HG03565 (cell line): ENCODE measurements around the gene SLC25A6.
"Not testable (repeated sequence)": the region's sequence is repeated elsewhere in the genome, so short reads cannot be mapped to it uniquely, and the experiment has no call there.

Experiments used
- ATAC-seq: cut with Tn5 transposase; IDR thresholded peaks from one replicate; pipeline ENCODE4 v1.9.1; 2021; ENCODE audit warnings: mild to moderate bottlenecking, moderate library complexity; ENCODE audit not compliant: unreplicated experiment

Gene SLC25A6

DNA sequence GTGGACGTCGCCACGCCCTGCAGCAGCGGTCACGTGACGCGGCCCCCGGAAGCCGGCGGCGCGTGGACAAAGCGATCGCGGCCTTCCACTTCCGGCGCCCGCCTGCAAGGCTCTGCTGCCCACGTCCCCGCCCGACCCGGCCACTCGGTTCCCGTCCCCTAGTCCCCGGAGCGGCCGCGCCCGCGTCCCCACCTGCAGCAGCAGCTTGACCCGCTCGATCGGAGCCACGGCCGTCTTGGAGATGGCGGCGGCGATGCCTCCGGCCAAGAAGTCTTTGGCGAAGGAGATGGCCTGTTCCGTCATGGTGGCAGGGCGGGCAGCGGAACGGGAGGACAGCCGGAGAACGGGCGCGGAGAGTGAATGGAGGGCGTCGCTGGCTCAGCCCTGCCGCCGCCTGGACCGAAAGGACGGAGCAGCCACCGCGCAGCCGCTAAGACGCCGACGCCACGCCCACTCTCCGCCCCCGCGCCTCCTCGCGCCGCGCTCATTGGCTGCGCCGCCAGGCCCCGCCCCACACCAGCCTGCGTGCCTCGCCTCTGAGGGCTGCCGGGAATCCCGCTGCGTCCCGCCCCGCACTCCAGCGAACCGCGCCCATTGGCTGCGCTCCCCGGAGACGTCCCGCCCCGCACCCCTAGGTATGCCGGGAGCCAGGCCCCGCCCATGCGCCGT, at the start of gene SLC25A6:
Gene SLC25A6, minus strand, starts transcription at position 407 of the 669 bp plus-strand sequence. Its CDS starts 104 bp downstream, at position 303.
- ATAC-seq, result peak; percentile 89

DNA sequence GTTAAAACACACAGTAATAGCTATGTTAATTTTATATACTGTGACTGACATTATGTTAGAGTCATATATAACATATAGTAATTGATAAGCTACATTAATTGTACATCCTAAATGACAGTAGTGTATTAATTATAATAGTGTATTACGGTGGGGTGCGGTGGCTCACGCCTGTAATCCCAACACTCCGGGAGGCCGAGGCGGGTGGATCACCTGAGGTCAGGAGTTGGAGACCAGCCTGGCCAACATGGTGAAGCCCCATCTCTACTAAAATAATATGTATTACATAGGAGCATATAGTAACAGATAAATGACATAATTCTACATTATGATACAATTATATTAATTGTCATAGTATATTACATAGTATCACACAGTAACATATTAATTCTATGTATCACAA, 48.6 kb upstream of the SLC25A6 start:
- ATAC-seq, result no peak

DNA sequence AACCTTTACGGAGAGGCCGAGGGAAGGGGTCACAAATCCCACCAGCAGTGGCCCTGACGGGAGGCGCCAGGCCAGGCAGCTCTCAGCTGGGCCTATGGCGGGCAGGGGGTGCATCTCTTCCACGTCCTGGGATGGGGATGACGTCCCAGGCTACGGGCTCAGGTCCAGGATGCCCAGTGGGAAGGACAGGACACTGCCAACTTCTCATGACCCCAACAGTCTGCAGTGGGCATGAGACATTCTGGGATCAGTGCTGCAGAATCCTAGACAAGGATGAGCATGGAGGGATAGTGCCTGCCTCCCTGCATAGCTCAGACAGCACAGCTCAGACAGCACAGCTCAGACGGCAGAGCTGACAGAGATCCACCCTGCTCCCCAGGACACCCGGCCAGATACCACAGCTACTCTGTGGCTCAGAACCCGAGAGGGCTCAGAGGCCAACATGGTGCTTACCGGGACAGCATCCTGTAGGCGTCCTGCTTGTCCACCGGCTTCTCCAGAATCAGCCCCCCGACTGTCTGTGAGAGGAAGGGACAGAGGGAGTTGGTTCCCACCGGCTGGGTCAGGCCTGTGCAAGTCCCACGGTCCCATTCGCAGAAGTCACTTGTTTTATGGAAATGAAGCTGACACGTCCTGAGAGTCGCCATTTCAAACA, 43.5 kb upstream of the SLC25A6 start:
- ATAC-seq, result no peak

DNA sequence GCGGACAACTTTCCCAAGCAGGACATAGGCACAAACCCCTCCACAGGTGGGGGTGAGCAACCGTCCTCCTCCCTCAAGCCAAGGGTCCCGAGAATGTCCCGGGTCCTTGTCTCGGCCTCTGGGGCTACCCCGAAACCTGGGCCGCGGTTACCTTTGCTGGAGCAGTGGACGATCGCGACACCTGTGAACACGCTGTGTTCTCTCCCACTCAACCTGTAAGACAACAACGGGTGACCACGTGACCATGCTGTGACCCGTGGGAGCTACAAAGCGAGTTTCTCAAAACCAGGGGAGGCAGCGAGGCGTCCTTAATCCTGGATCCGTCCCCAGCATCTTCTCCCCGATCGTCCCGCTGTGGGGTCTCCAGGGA, 42.9 kb upstream of the SLC25A6 start:
- no peak for ATAC-seq

DNA sequence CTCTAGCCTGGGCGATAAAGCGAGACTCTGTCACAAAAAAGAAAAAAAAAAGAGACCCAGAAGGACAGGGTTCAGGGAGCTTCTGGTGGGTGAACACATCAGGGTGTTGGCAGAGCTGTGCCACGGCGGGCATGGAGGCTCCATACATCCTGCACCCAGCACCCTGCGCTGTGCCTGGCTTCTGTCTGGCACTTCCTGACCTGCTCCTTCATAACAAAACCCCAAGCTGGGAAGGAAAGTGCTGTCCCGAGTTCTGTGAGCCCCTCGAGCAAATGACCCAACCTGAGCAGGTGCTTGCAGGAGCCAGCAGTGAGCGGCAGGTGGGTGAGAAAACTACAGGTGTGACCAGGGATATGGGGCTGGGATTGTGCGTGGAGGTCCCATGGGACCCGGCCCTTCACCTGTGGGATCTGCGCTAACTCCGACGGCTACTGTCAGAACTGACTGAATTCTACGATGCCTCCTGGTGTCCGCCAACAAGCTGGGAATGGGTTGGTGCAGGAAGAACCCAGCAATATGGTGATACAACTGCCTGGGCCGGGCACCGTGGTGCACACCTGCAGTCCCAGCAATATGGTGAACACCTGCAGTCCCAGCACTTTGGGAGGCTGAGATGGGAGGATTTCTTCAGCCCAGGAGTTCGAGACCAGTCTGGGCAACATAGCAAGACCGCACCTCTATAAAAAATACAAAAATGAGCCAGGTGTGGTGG, 41.9 kb upstream of the SLC25A6 start:
- ATAC-seq, result no peak

DNA sequence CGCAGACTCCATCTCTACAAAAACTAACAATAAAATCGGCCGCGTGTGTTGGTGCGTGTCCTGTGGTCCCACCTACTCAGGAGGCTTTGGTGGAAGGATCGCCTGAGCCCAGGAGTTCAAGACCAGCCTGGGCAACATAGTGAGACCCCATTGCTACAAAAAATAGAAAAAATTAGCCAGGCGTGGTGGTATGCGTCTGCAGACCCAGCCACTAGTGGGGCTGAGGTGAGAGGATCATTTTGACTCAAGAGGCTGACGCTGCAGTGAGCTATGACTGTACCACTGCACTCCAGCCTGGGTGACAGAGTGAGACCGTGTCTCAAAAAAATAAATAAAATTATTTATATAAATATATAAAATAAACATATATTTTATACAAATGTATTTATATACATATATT, 38.5 kb upstream of the SLC25A6 start:
- ATAC-seq, result no peak

DNA sequence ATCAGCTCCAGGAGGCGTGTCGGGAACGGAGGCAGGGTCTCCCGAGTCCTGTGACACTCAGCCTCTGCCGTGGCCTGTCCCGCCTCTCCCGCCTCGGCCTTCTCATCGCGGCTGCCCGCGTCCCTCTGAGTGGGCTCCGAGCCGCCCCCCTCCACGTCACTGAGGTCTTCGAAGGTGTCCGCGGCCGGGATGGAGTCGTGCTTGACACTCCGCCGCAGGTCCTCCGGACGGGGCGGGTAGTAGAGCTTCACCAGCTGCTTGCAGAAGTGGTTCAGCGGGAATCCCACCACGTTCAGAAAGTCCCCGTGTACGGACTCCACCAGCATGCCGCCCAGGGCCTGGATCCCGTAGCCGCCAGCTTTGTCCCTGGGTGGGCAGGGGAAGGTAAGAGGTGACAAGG, 35.8 kb upstream of the SLC25A6 start:
- no peak for ATAC-seq

DNA sequence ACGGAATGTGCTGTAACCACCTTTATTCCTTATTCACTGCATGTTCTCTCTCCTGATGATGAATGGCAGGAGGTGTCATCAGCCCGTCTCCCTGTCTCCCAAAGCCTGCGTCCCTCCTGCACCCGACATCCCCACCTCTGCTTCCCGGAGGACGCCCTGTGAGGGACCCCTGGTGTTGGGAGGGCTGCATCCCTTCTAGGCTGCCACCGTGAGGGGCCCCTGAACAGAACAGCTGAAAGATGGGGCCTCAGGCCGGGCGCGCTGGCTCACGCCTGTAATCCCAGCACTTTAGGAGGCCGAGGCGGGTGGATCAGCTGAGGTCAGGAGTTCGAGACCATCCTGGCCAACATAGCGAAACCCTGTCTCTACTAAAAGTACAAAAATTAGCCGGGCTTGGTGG, 34.4 kb upstream of the SLC25A6 start:
- ATAC-seq, result not testable (repeated sequence)

DNA sequence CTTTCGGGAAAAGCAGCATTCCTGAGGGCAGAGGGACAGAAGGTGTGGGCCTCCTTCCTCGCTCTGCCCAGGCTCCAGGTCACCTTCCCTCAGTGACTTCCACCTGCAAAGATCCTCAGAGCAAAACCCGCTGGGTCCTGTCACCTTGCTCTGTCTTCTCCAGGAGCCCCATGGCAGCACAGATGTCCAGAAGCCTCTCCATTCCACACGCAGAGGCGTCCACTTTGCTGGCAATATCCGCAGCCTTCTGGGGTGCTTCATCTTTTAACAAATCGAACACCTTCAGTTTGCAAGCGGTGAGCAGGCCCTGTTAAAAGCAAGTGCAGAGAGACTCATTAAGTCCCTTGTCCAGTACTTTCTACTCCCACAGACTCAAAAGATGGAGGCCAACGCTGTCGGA, 33.5 kb upstream of the SLC25A6 start:
- ATAC-seq, result no peak

DNA sequence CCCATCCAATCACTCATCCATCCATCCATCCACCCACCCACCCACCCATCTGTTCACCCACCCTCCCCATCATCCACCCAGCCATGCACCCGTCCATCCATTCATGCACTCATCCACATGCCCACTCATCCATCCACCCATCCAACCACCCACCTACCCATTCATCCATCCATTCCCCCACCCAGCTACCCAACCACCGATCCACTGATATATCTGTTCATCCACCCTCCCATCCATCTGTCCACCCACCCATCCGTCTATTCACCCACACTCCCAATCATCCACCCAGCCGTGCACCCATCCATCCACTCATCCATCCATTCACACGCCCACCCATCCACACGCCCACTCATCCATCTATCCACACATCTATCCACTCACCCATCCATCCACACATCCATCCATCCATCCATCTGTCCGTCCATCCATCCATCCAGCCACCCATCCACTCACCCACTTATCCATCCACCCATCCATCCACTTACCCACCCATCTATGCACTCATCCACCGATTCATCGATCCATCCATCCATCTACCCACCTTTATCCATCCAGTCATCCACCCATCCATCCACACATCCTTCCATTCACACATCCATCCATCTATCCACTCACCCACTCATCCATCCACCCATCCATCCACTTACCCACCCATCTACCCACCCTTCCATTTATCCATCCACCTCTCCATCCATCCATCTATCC, 32.4 kb upstream of the SLC25A6 start:
- no peak for ATAC-seq

DNA sequence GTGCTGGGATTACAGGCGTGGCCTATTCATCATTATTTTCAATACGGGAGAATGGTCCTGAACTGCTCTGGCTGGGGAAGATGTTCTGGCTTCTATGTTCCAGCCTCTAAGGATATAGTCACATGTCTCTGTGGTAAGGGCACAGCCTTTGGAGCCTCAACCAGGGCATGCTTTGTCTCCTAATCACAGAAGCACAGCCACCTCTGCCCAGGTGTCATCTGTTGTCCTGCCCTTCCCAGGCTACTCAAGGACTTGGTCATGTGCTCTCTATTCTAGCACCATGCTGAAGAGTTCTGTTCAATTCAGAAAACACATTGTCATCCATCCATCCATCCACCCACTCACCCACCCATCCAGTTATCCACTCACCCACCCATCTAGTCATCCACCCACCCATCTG, 31.3 kb upstream of the SLC25A6 start:
- no peak for ATAC-seq

DNA sequence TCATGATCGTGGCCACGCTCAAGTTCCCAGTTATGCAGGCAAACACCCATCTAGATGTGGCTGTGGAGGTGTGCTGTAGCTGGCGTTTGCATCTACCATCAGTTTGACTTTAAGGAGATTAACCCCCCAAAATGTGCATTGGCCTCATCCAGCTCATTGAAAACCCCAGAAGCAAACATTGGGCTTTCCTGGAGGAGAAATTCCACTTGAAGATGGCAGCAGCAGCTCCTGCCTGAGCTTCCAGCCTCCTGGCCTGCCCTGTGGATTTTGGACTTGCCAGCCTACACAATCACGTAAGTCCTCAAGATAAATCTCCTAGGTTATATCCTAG, 30.2 kb upstream of the SLC25A6 start:
- no peak for ATAC-seq

DNA sequence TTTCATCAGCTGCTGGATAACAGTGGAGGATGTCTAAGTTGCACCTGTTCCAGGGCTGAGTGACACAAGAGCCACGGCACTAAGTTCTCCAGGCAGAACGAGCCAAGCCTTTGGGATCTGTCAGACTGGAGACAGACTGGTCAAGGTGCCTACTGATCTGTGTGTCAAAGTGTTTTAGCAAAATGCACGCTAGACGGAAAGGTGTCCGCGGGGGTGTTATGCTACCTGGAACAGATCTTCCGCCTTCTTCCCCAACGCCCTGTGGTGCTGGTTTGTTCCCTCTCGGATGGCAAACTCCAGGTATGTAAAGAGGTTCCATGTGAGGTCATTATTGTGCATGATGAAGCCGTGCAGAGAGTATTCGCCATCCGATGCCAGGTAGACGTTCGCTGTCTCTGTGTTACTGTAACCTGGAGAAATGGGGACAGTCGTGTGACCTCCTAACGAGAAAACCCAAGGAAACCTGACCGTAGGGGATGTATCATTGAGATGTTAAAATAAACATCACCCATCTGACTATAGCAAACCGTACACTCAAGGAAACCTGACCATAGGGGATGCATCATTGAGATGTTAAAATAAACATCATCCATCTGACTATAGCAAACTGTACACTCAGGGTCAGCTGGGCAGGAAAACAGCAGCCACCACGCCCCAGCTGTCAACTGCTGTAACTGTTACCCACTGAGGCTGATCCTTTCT, 29.7 kb upstream of the SLC25A6 start:
- no peak for ATAC-seq

DNA sequence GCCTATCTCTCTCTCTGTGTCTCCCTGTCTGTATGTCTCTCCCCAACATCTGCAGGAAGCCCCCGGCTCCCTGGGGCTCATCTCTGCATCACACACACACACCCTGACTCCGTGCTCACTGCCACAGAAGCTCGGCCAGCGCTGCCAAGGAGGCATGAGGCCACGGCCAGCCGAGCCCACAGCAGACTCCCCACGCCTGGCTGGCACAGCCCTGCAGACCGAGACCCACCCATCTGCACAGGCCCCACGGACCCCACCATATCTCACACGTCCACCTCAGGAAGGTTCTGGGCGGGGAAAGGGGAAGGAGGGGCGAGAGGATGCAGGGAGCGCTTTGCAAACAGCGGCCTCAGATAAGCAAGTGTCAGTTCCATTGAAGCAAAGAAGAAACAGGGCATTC, 28.5 kb upstream of the SLC25A6 start:
- ATAC-seq, result no peak

DNA sequence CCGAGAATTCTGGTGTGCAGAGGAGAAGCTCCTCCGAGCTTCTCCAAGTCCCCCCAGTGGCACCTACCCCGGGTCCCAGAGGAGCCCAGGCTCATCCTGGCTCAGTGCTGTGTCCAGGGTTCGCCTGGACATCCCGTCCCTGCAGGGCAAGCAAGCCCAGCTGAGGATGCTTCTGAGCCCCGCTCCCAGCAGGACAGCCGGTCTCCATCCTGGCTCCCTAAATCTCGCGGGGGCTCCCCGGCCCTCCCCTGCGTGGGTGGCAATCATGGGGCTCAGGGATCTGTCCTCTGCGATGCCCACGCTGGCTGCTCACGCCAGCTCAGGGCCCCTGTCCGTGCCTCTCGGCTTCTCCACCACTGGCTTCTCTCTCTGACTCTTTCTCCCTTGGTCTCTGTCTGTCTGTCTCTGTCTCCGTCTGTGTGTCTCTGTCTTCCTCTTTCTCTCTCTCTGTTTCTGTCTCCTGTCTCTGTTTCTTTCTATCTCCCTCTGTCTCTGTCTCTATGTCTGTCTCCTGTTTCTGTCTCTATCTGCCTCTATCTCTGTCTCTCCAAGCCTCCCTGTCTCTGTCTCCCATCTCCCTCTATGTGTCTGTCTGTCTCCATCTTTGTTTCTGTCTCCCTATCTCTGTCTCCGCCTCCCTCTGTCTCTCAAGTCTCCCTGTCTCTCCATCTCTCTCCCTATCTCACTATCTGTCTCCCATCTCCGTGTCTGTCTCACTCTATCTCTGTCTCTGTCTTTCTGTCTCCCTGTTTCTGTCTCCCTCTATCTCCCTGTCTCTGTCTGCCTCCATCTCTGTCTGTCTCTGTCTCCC, 27.8 kb upstream of the SLC25A6 start:
- no peak for ATAC-seq

DNA sequence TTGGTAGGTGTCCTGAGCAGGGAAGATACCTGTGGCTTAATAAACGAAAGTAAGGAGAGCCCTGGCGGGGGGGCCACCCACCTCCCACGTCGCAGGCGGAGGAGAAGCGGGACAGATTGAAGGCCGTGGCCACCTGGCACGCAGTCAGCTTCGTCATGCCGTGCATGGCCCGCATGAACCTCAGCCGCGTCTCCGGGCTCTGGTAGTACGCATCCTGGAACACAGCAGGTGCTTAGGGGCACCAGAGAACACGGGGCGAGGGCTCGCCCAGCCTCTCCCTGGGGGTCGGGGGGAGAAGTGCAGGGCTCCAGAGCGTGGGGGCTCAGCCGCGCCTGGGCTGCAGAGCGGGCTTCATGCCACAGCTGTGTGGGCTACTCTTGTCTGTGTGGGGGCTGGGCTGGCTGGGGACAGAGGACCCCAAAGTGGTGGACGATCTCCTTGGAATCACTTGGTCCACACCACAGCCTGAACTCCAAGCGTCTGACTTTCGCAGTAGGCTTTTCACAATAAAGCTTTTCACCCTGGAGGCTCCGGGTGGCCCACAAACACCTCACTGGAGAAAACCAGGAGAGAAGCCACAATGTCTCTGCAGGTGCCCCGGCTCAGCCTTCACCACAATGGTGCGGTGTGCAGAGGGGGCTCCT, 27.1 kb upstream of the SLC25A6 start:
- no peak for ATAC-seq

DNA sequence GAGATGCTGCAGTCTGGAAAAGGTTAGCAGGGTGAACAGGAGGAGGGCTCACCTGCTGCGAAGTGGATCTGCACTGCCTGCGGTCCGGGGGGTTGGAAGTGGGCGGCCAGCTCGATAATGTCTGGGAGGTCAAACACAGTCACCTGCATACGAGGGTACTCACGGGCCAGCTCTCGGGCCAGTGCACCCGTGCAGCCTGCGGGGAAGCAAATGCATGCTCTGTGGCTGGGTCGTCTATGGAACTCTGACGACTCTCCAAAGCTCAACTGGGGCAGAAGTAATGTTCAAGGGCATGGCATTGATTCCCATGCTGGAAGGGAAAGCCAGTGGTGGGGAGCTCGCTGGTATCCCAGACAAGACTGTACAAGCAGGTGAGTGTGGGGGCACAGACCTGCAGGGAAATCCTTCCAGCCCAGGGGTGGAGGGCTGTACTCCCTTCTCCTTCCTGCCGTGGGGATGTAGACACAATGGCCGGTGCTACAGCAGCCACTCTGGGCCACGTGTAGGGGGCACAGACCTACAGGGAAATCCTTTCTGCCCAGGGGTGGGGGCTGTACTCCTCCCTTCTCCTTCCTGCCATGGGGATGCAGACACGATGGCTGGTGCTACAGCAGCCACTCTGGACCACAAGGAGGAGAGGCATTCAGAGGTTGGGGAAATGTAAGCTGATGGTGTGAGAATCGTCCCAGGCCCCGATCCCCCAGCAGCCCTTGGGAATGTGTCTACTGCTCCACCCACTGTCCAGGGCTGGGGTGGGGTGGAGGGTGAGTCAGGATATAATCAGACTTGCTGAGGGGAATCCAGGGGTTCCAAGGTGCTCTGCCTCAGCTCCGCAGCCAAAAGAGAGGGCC, 26.2 kb upstream of the SLC25A6 start:
- no peak for ATAC-seq

DNA sequence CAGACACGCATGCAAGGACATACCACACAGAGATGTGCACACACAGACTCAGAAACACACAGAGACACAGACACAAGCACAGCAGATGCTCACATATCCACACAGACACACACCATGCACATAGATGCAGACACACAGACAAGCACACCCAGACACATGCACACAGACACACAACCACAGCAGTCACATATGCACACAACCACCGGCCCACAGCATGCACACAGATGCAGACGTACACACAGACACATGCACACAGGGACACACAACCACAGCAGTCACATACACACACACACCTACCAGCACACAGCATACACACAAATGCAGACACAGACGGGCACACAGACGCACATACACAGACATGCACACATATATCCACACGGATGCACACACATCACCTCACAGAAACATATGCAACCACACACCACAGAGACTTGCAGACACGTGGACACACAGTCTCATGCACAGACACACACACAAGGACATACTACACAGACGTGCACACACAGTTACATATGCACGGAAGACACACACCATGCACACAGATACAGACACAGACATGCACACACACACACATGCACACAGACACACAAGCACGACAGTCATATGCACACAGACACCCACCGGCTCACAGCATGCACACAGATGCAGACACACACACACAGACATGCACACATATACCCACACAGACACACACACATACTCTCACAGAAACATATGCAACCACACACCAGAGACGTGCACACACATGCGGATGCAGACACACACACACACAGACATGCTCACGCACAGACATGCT, 25.2 kb upstream of the SLC25A6 start:
- ATAC-seq, result no peak
